HG02981 (cell line): Measurements from ENCODE around the gene BTAF1.

Source experiments
- ATAC-seq: cut with Tn5 transposase; IDR thresholded peaks from one replicate; pipeline ENCODE4 v1.9.1; 2021; ENCODE audit warnings: mild to moderate bottlenecking, moderate library complexity; ENCODE audit not compliant: unreplicated experiment

Gene BTAF1

DNA sequence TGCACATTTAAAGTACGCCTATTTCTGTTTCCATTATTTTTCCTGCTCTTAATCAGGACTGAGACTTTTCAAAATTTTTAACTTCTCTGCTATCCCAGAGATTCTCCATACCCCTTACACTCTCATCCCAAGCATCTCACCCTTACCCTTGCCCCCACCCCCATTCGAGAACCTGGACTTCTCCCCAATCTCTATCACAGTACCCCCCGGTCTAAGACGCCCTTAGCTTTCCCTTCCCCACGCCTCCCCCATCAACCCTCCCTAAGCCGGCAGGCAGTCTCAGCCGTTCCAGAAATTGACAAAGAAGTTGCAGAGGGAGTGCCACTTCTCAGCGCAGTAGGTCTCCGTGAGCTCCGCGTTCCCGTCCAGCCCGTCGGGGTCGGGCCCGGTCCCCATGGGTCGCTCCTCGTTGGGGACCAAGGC lies 15.6 kb upstream of the BTAF1 start:
- ATAC-seq = no peak

DNA sequence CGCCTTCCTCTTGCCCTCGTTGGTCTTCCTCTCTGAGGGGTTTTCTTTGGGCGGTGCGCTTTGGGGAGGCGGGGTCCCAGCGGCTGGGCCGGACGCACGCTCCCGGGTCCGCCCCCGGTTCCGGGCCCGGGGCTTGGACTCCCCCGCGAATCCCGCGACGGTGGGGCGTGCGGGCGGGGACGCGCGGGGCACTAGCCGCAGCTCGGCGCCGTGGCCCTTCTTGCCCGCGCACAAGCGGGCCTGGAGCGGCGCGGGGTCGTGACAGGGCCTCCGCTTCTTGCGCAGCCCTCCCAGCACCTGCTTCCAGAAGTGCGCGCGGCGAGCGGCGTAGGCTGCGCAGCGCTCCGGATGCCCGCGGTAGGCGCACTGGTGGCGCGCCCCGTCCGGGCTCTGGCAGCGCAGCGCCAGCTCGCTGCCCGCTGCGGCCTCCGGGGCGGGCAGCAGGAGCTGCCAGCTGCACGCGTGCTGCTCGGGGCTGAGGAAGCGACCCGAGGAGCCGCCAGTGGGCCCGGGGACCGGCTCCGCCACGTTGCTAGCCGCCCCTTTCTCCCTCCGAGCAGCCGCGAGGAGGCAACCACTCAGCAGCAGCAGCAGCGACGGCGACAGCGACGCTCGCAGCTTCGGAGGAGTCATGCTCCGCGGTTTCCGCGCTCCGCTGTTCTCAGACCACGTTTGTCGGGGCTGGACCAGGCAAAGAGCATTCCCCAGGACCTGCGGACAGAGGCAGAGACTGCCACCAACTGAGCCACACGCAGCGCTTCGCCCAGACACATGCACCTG lies 15.0 kb upstream of the BTAF1 start:
- ATAC-seq = peak; percentile 90

DNA sequence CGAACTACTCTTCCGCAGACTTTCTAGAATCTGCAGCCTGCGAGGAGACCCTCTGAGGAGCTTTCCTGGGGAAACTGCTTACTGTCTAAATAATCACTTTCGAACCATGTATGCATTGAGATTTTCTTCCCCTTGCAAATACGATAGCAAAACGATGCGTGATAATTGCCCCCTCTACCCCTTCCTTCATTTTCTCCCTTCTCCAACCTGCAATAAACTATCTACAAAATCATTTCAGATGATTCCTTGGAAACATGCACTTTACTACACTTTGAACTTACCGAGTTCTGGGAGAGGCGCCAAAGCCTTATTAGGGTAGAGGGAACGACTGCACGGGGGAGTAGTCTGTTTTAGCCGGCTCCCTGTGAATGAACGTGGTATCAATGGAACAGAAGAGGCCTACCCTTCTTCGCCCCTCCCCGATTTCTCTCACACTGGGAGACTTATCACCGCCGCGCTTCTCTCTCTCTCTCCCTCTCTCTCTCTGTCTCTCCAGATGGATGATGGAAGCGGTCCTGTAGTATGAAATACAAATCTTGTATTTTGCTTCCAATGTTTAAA lies 14.4 kb upstream of the BTAF1 start, which contains the start of gene FGFBP3:
Gene FGFBP3 (minus strand): TSS at position 370 of the 561 bp plus-strand sequence. CDS start 517 bp downstream, outside the sequence.
- no peak for ATAC-seq

DNA sequence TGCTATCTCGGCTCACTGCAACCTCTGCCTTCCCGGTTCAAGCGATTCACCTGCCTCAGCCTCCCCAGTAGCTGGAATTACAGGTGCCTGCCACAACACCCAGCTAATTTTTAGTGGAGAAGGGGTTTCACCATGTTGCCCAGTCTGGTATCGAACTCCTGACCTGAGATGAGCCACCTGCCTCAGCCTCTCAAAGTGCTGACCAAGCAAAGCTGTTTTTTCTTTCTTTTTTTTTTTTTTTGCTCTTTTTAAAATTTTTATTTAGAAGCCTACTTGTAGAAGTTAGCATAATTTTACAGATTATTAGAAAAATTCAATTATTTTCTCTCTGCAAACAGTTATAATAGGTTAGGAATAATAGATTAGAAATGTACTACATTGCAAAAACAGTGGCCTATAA lies 13.1 kb upstream of the BTAF1 start:
- no peak for ATAC-seq

DNA sequence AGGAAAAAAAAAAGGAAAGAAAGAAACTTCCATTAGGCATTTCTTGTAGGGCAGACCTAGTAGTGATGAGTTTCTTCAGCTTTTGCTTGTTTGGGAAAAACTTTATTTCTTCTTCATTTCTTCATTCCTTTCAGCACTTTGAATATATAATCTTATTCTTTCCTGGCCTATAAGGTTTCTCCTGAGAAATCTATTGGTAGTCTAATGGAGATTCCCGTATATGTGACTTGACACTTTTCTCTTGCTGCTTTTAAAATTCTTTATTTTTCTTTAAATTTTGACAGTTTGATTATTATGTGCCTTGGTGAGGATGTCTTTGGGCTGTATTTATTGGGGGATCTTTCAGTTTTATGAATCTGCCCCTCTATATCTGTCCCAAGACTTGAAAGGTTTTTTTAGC lies 3.9 kb upstream of the BTAF1 start:
- no peak for ATAC-seq

DNA sequence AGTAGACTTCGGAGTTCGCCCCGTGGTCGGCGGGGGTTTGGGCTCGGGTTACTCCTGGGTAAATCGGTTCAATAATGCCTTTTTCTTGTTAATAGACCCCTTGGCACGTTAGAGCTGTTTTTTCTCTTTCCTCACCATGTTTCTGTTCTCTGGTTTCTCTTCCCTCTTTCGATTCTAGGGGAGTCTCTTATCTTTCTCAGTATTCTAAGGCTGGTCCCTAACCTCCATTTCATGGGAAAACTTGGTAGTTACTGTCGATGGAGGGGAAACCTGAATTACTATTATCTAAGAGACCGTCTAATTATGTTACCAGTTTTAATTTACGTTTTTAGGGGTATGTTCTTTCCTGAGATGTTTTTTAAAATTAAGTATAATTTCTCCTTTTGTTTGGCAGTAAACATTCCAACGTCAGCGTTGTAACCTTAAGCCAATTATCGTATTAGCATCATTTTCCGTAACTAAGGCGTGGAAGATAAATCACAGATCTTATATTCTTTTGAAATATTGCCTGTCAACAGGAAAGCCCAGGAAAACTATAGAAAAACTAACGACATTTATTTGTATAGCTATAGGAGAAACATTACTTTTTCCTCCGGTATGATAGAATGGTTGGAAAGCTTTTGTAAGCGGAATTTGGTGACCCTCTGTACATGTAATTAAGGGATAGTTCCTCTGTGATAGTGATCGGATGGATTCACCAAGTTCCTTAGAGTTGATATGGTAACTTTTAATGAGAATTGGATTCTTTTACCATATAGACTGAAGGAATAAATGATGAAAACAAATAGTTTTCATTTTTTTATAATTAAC lies 847 bp downstream of the BTAF1 start:
- no peak for ATAC-seq

DNA sequence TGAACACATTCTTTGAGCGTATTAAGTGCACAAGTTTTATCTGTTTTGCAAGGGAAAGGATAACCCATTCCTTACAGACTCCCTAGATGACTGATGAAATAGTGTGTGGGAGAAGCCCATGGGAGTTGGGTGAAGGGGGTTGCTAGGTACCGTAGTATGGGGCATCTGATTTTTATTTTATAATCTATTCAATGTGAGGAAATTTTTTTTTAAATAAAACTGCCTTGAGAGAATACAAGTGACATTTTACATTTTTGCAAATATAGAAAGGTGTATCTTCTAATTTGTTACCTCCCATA lies 1.4 kb downstream of the BTAF1 start:
- ATAC-seq = no peak

DNA sequence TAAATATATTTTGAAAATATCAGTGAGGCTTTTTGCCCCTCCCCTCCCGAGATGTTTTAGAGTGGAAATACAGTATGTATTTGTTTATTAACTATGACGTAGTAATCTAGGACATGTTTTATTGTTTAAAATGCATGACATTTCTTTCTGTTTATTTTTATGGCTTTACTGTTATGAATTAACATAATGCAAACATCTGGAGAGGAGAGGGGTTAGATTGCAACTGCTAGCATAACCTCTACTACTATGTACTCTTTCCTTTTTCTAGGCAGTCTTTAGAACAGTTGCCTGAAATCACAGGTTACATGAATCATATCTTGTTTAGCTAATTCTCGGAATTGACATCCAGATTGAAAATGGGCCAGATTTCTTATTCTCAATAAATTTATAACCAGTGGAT lies 7.4 kb downstream of the BTAF1 start:
- ATAC-seq = no peak

DNA sequence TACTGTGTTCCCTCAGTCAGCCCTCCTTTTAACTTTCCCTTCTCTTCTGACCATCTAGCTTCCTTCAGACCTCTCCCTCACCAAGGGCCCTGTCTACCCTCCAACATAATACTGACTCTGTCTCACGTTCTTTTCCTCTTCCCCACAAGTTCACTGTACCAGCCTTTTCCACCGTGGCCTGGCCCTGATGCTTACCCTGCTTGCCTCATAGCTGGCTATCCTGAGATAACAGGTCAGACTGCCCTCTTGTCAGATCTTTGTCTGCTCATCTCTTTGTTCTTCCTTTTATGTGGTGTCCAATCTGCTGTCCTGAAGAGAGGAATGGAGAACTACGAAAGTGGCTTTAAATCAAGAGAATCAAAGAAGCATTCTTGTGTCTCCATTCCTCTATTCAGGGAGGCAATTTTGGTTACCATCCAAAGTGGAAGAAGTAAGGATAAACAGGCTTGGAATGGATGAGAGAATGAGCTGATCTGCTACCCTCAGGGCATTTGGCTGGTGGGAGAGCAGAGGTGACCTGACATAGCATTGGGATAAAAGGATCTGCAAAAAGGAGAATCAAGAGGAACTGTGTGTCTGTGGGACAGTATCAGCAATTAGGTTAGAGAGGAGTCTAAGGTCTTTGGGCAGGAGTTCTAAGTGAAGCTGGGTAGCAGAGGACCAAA lies 8.1 kb downstream of the BTAF1 start:
- ATAC-seq = no peak

DNA sequence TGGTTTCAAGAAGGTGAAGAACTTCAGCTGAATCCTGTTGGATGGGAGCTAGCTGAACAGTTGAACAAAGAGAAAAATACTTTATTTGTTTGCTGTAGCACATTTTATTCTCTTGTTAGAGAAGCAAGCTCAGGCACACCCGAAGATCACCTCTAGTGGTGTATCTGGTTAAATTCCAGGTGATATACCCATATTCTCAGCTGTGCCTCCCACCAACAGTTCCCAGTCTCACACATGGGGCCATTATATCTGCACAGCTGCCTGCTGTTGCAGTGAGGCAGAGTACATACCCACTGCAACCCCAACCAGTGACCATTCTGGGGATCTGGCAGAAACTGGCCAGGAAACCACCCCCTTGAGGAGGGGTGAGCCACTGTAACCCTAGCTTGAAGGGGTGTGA lies 9.2 kb downstream of the BTAF1 start:
- no peak for ATAC-seq

DNA sequence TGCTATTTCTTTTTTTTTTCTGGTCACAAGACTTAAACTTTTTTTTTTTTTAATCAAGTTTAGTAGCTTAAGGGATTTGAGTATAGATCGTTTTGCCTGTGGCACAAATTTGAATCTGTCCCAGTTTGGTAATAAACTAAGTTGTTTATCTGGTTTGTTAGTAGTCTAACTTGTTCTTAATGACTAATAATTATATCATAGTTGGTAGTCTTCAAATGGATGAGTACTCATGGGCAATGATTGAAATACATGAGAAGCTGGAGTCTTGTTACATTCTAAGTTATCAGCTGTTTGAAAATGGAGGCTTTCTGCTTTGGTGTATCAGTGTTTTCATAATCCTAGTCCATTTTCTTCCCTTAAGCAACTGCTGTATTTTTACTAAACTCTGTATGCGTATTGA lies 12.3 kb downstream of the BTAF1 start:
- ATAC-seq = no peak

DNA sequence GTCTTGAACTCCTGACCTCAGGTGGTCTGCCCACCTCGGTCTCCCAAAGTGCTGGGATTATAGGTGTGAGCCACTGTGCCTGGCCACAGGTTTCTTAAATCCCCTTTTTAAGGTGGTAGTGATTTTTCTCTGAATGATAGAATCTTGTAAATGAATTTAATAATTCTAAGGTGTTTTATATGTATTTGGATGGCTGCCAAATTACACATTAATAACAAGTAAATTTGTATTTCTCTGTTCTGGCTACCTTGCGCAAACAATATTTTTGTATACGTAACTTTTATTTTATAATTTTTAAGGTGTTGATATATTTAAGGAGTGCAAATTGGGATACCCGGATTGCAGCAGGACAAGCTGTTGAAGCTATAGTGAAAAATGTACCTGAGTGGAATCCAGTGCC lies 16.1 kb downstream of the BTAF1 start:
- ATAC-seq = no peak

DNA sequence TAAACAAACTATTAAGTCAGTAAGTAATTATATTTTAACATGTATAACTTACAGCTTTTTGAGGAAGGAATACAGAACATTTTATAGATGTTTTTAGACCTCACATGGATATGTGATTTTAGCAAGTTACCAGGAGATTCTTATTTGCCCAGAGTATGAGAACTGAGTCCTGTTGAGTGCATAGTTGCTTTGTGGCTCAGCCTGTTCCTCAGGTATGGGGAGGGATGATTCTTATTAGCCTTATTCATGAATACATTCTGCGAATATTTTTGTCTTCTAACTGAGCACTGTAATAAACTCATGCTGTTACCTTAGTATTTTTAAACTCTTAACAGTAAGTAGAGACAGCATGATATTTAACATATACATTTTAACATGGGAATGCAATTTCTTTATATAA lies 17.9 kb downstream of the BTAF1 start:
- no peak for ATAC-seq

DNA sequence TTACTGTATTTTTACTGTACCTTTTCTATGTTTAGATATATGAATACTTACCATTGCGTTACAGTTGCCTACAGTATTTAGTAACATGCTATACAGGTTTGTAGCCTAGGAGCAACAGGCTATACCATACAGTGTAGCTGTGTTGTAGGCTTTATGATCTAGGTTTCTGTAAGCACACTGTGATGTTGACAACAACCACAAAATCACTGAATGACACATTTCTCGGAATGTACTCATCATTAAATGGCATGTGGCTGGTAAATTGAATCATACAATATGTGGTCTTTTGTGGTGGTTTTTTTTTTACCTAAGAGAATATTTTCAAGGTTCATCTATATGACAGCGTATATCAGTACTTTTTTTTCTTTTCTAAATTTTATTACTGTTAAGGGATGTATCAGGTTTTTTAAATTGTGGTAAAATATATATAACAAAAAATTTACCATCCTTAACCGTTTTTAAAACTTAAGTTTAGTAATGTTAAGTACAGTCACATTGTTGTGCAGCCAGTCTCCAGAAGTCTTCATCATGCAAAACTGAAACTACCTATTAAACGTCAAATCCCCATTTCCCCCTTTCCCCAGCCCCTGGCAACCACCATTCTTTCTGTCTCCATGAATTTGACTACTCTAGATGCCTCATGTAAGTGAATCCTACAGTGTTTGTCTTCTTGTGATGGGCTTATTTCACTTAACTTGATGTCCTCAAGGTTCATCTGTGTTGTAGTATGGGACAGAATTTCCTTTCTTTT lies 21.5 kb downstream of the BTAF1 start:
- peak; percentile 90 for ATAC-seq

DNA sequence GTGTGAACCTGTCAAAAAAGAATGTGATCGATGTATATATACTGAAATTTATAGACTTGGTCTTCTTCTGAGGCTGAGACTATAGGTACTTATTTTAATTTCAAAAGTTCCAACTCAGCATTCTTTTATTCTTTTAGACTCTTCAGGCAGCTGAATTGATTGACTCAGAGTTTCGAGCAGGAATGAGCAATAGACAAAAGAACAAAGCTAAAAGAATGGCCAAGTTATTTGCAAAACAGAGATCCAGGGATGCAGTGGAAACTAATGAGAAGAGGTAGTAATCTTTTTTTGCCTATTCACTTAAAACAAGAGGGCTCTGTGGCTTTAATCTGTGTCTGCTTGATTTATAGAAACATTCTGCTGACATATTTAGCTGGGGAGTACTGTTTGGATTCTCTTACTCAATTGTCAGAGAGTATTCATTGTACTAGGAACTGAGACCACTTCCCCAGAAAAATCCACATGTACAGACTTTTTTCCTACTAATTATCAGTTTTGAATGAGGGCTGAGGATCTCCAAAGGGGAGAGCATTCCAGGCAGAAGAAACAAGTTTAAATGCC lies 30.1 kb downstream of the BTAF1 start:
- ATAC-seq = no peak

DNA sequence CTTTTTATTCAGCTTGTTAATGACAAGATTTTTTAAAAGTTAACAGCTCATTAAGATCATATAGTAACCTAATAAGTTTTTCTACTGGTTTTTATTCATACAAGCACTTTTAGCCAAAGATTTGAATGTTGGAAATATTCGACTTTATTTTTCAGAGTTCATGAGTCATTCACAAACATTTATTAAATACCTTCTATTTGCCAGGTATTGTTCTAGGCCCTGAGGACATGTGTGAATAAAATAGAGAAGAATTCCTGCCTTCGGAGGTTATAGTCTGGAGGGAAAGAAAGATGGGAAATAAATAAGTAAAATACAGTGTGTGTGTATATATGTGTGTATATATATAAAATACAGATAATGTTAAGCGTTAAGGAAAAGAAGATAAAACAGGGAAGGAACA lies 31.5 kb downstream of the BTAF1 start:
- no peak for ATAC-seq

DNA sequence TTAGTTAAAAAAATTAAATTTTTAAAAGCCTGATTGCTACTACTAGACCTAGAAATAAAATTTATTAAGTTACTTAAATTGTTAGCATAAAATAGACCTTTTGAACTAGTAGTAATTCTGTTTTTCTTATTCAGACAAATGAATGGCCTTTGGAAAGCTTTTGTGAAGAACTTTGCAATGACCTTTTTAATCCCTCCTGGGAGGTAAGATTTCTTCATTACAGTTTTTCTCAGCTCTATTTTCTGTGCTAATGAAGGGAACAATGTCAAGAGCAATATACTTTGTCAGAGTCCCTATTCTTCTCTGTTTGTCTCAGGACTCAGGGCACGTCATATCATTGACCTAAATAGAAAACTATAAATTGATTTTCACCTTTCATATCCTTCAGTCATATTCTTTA lies 33.5 kb downstream of the BTAF1 start:
- ATAC-seq = no peak

DNA sequence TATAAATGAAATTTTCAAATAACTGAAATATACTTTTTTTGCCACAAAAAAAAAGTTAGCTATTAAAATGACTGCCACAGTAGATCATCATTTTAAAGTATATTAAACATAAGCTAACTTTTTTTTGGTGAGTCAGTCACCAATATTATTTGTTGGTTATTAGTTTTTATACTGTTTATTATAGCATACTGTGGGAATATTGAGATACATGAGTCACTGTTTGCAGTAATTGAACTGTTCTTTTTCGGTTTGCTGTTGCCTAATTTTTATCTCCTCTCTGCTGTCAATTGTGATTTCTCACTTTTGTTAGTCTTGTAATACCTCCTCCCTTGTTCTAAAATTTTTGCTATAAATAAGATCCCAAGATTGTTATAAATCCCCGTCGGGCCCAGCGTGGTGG lies 45.7 kb downstream of the BTAF1 start:
- ATAC-seq = no peak

DNA sequence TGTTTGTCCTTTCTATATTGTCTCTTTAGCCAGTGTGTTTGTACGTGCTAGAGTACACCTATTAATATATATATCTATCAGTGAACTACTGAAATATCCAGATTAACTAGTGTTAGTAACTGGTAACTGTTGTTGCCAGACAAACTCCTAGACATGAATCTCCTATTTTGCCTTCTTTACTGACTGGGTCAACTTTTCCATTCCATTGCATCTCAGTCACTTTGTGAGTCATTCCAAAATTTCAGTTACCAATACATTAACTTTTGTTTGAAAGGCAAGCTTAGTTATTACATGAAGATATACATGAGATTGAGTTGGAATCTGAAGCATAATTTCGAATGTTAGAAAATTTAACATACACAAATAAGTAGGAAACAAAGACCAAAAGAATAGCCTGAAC lies 51.4 kb downstream of the BTAF1 start:
- no peak for ATAC-seq

DNA sequence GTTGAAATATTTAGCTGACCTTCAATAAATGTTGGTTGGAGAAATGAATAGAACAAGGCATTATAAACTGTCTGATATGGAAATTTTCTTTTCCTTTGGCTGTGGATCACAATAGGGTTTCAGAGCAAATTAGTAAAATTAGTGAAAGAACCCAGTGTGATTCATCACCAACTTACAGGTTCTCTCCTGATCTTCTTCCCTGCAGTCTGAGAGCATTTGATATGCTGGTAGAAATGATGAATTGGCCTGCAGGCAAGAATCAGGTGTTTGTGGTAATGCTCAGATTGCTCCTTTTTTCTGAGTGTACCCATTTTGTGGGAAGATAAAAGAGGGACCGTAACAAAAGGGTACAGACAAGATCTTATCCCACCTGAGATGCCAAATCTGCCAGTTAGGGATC lies 51.9 kb downstream of the BTAF1 start:
- ATAC-seq = no peak
